ENCODE results near the gene PDAP1. TPM values are rescaled to one million over a fixed set of nuclear protein-coding genes. Genes with fewer than 3 reads are reported as not detected.

PDAP1 gene
- total and polyA plus RNA-seq, 2 experiments from 2014 or later, result 52.6 to 93.9 TPM

DNA sequence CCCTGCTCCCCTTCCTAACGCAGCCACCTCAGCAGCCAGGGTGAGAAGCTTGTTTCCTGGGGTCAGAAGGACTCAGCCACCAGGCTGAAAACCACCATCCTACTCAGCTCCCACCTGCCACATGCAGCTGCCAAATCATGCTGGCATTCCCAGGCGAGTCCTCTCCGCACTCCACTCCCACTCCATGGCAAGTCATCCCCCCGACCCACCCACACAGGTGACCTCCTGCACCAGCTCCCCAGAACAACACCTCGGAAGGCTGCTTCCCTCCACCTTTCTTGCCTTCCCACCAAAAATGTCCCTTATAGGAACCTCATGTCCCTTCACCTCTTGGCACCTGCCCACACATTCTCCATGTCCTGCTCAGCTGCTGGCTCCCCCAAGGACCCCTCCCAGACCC is 4.6 kb downstream of the PDAP1 start:
- no peak for DNase-seq (ENCODE audit: low spot score)
- Histone ChIP-seq H3K27me3 (no peaks in the 10 kb centered on the region), H3K9me3 (ENCODE audit: low read depth) (no peaks in the 10 kb centered on the region), H3K4me1 (ENCODE audit: insufficient read depth) (peaks cover 12% of the 10 kb centered on the region), H3K36me3 (replicated peaks; ENCODE audit: insufficient read depth, low read depth) (no peaks in the 10 kb centered on the region), H3K4me3 (no peak overlapping the region), H3K9me2 (replicated peaks; ENCODE audit: insufficient read depth) (no peaks in the 10 kb centered on the region), H4K20me1 (ENCODE audit: insufficient read depth, poor library complexity, severe bottlenecking) (peaks cover 31% of the 10 kb centered on the region), H3K79me2 (peaks cover 43% of the 10 kb centered on the region), H3K27ac (no peak overlapping the region), H3K4me2 (no peak overlapping the region), H2AFZ (no peak overlapping the region)
- 98% methylated on average over 4 of the region's 5 CpGs for WGBS (ENCODE audit: low lambda C conversion rate, missing lambda C conversion rate)
- no peak for TF ChIP-seq EZH2phosphoT487 (IDR thresholded peaks at IDR 0.05; ENCODE audit: low read depth, severe bottlenecking, unreplicated experiment)
- TF ChIP-seq, protein P1, sequence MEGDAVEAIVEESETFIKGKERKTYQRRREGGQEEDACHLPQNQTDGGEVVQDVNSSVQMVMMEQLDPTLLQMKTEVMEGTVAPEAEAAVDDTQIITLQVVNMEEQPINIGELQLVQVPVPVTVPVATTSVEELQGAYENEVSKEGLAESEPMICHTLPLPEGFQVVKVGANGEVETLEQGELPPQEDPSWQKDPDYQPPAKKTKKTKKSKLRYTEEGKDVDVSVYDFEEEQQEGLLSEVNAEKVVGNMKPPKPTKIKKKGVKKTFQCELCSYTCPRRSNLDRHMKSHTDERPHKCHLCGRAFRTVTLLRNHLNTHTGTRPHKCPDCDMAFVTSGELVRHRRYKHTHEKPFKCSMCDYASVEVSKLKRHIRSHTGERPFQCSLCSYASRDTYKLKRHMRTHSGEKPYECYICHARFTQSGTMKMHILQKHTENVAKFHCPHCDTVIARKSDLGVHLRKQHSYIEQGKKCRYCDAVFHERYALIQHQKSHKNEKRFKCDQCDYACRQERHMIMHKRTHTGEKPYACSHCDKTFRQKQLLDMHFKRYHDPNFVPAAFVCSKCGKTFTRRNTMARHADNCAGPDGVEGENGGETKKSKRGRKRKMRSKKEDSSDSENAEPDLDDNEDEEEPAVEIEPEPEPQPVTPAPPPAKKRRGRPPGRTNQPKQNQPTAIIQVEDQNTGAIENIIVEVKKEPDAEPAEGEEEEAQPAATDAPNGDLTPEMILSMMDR (IDR thresholded peaks at IDR 0.05; ENCODE audit: poor library complexity), result no peak
- no peak for TF ChIP-seq EZH2 (IDR thresholded peaks at IDR 0.05; ENCODE audit: borderline replicate concordance)

DNA sequence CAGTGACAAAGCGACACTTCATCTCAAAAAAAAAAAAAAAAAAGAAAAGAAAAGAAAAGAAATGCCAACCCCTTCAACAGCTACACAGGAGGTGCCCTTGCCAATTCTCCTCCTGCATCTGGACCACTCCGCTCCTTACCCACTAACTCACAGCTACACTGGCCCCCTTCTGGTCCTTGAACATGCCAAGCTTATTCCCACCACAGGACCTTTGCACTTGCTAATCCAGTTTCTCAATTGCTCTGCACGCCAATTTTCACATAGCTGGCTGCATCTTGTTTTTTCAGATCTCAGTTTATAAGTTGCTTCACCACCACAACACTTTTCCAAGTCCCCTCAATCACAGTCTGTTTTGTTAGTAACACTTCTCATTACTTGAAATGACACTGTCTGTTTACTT is 5.5 kb downstream of the PDAP1 start:
- Histone ChIP-seq H3K9me2 (replicated peaks; ENCODE audit: insufficient read depth) (no peaks in the 10 kb centered on the region), H3K27me3 (no peaks in the 10 kb centered on the region), H3K27ac (no peak overlapping the region), H3K4me3 (no peak overlapping the region), H3K4me1 (ENCODE audit: insufficient read depth) (peaks cover 12% of the 10 kb centered on the region), H3K79me2 (peaks cover 39% of the 10 kb centered on the region), H3K9me3 (ENCODE audit: low read depth) (no peaks in the 10 kb centered on the region), H4K20me1 (ENCODE audit: insufficient read depth, poor library complexity, severe bottlenecking) (peaks cover 31% of the 10 kb centered on the region), H3K4me2 (no peak overlapping the region), H3K36me3 (replicated peaks; ENCODE audit: insufficient read depth, low read depth) (no peaks in the 10 kb centered on the region), H2AFZ (no peak overlapping the region)
- 96% methylated on average over 2 of the region's 3 CpGs for whole genome bisulfite sequencing (ENCODE audit: low lambda C conversion rate, missing lambda C conversion rate)
- DNase-seq (ENCODE audit: low spot score), result no peak
- no peak for TF ChIP-seq EZH2 (IDR thresholded peaks at IDR 0.05; ENCODE audit: borderline replicate concordance)
- TF ChIP-seq, protein P1 (IDR thresholded peaks at IDR 0.05; ENCODE audit: poor library complexity), result no peak
- no peak for TF ChIP-seq EZH2phosphoT487 (IDR thresholded peaks at IDR 0.05; ENCODE audit: low read depth, severe bottlenecking, unreplicated experiment)

DNA sequence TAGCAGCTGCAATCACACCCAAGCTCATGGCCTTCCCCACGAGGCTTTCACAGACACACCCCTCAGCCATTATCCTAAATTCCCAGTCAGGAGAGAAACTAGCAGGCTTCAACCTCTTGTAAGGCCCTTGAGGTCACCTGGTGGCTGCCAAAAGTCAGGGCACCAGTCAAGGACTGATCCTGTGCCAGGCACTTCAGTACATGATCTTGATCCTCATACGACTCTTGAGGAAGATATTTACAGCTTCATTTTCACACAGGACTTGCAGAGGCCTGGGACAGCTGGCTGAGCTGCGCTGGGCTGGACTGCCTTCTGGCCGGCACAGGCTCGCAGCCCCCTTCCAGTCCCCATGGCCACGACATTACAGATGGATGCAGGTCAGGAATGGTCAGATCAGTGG is 8.8 kb downstream of the PDAP1 start:
- Histone ChIP-seq H4K20me1 (ENCODE audit: insufficient read depth, poor library complexity, severe bottlenecking) (peaks cover 5% of the 10 kb centered on the region), H3K4me3 (no peak overlapping the region), H3K9me3 (ENCODE audit: low read depth) (no peaks in the 10 kb centered on the region), H3K79me2 (peaks cover 6% of the 10 kb centered on the region), H2AFZ (no peak overlapping the region), H3K4me2 (no peak overlapping the region), H3K27ac (no peak overlapping the region), H3K36me3 (replicated peaks; ENCODE audit: insufficient read depth, low read depth) (no peaks in the 10 kb centered on the region), H3K9me2 (replicated peaks; ENCODE audit: insufficient read depth) (no peaks in the 10 kb centered on the region), H3K4me1 (ENCODE audit: insufficient read depth) (no peaks in the 10 kb centered on the region), H3K27me3 (no peaks in the 10 kb centered on the region)
- DNase-seq (ENCODE audit: low spot score), result no peak
- TF ChIP-seq EZH2phosphoT487 (IDR thresholded peaks at IDR 0.05; ENCODE audit: low read depth, severe bottlenecking, unreplicated experiment) (no peak), EZH2 (IDR thresholded peaks at IDR 0.05; ENCODE audit: borderline replicate concordance) (no peak)
- TF ChIP-seq, protein P1 (IDR thresholded peaks at IDR 0.05; ENCODE audit: poor library complexity), result no peak
- WGBS (ENCODE audit: low lambda C conversion rate, missing lambda C conversion rate), result 94% methylated on average over 6 of the region's 6 CpGs

All from hepatocyte (in vitro differentiated cells).